Measurements from ENCODE around the gene CDH16. TPM values are rescaled to one million over a fixed set of nuclear protein-coding genes. Genes with fewer than 3 reads are reported as not detected.

CDH16 gene
- total and polyA plus RNA-seq, 11 donors, result 0.08 to 1.6 (median 0.17) TPM; not detected in 5

GRCh38 chr16:66948134-66948836 lies 29.6 kb upstream of the CDH16 start:
- DNase-seq, result peak in 2 of 5 donors; percentile 41 to 68

GRCh38 chr16:66947302-66948065 lies 28.8 kb upstream of the CDH16 start:
- ATAC-seq (peak; percentile 42 to 77 (median 64)), DNase-seq (peak; percentile 69 to 75 (median 73))
- H3K4me3 ChIP-seq, result peak overlapping the region; percentile 18 to 62 (median 52)
- peaks cover 0 to 21% (median 16%) of the 10 kb centered on the region in 9 donors for H3K36me3 ChIP-seq
- 0 to 4% (median 1%) methylated on average over 12 to 22 of the region's 23 CpGs for WGBS, 4 donors
- H3K27me3 ChIP-seq, result peaks cover 0 to 35% (median 0%) of the 10 kb centered on the region in 9 donors
- no peak overlapping the region for H3K27ac ChIP-seq
- intact Hi-C loops (cut with DNase I), result loop anchor here in 1 of 10 donors (10.0 kb wide), 1 partner anchor 53 kb away; no protein-coding TSS in a partner anchor
- TF ChIP-seq CTCF (IDR thresholded peaks at IDR 0.05) (peak; percentile 75 to 95 (median 89)), POLR2A (IDR thresholded peaks at IDR 0.05) (no peak)
- H3K4me1 ChIP-seq, result peaks cover 0 to 22% (median 9%) of the 10 kb centered on the region in 12 donors
- peaks cover 0 to 6% (median 0%) of the 10 kb centered on the region in 12 donors for H3K9me3 ChIP-seq

More at GRCh38 chr16:66948134-66948836, 29.6 kb upstream of the CDH16 start:
- Histone ChIP-seq H3K27me3 (peaks cover 0 to 35% (median 0%) of the 10 kb centered on the region in 9 donors), H3K36me3 (peaks cover 0 to 13% (median 8%) of the 10 kb centered on the region in 9 donors), H3K4me1 (peaks cover 0 to 22% (median 9%) of the 10 kb centered on the region in 12 donors), H3K9me3 (peaks cover 0 to 6% (median 0%) of the 10 kb centered on the region in 12 donors), H3K4me3 (peak overlapping the region; percentile 11 to 62 (median 52)), H3K27ac (peak overlapping the region in 1 of 12 donors; percentile 24)
- ATAC-seq, result peak; percentile 14 to 39 (median 26)
- WGBS, 4 donors, result 2 to 7% (median 4%) methylated on average over 24 to 44 of the region's 44 CpGs
- intact Hi-C loops (cut with DNase I), result loop anchor here in 1 of 10 donors (10.0 kb wide), 1 partner anchor 53 kb away; no protein-coding TSS in a partner anchor
- TF ChIP-seq CTCF (IDR thresholded peaks at IDR 0.05) (no peak), POLR2A (IDR thresholded peaks at IDR 0.05) (no peak)

GRCh38 chr16:66946974-66947301 lies 28.3 kb upstream of the CDH16 start:
- Histone ChIP-seq H3K36me3 (peaks cover 0 to 27% (median 22%) of the 10 kb centered on the region in 9 donors), H3K4me1 (peaks cover 0 to 22% (median 9%) of the 10 kb centered on the region in 12 donors), H3K4me3 (peak overlapping the region in 1 of 12 donors; percentile 52), H3K9me3 (peaks cover 0 to 6% (median 0%) of the 10 kb centered on the region in 12 donors), H3K27me3 (peaks cover 0 to 34% (median 0%) of the 10 kb centered on the region in 9 donors), H3K27ac (no peak overlapping the region)
- intact Hi-C loops (cut with DNase I), result loop anchor here in 1 of 10 donors (10.0 kb wide), 1 partner anchor 52 kb away; no protein-coding TSS in a partner anchor
- no peak for ATAC-seq
- DNase-seq, result no peak
- WGBS, 4 donors, result 30 to 45% (median 37%) methylated on average over 5 of the region's 5 CpGs
- TF ChIP-seq CTCF (IDR thresholded peaks at IDR 0.05) (no peak), POLR2A (IDR thresholded peaks at IDR 0.05) (no peak)

Data from heart left ventricle (tissue), 16 donors.